Effector memory CD8-positive, alpha-beta T cell (primary cell): ENCODE measurements around the gene TYROBP.

ENCODE experiments used
- ATAC-seq: fragments of 150-1000 bp; cut with Tn5 transposase; replicated peaks from 2 replicates; pipeline ENCODE4 v1.10.0; 2021; ENCODE audit warnings: mild to moderate bottlenecking, moderate library complexity
- DNase-seq, 3 experiments: peaks; one replicate each; pipeline ENCODE4 v3.0.0; 2021
- H3K27ac Mint-ChIP-seq, 2 donors: one replicate each; pipeline ENCODE4 v1.8.0; 2022; ENCODE audit warnings: mild to moderate bottlenecking in 2 of 2, mixed read lengths in 2 of 2, moderate library complexity in 2 of 2
- H3K27me3 Mint-ChIP-seq, 2 donors: one replicate each; pipeline ENCODE4 v1.8.0; 2022; ENCODE audit warnings: mixed read lengths in 2 of 2
- H3K36me3 Mint-ChIP-seq: one replicate; pipeline ENCODE4 v1.8.0; 2022; ENCODE audit warnings: mild to moderate bottlenecking, moderate library complexity, mixed read lengths; ENCODE audit not compliant: insufficient read depth
- H3K4me1 Mint-ChIP-seq, 2 donors: one replicate each; pipeline ENCODE4 v1.8.0; 2022; ENCODE audit warnings: low read depth in 2 of 2, mixed read lengths in 2 of 2
- H3K4me3 Mint-ChIP-seq, 2 donors: one replicate each; pipeline ENCODE4 v1.8.0; 2022; ENCODE audit warnings: mild to moderate bottlenecking in 2 of 2, mixed read lengths in 2 of 2, moderate library complexity in 2 of 2
- H3K9me3 Mint-ChIP-seq, 2 donors: one replicate each; pipeline ENCODE4 v1.8.0; 2022; ENCODE audit warnings: mixed read lengths in 2 of 2

TYROBP gene

DNA sequence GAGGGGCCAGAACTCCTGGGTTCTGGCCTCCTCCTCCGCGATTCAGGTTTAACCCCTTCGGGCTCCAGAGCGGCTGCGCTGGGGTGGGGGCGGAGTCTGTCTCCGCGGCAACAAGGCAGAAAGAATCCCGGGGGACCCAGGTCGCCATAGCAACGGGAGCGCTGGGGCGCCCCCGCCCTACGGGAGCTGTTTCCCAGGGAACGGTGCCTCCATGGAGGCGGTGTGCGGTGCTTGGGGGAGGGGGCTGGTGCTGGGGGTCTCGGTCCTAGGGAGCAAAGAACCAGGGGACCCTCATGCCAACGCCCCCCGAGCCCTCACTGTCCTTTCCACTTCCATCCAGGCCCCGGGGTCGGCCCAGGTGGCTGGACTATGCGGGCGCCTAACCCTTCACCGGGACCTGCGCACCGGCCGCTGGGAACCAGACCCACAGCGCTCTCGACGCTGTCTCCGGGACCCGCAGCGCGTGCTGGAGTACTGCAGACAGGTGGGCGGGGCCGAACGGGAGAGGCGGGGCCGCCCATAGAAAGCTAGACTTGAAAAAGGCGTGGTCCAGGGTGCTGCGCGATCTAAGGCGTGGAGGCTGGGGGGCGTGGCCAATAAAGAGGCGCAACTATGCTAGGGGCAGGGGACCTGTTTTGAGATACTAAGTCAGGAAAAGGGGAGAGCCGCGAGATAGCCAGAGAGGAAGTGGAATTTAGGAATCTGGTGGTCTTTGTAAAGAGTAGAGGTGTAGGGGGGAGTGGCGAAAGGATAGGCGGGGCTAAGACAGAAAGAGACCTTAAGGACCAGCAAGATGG is 38.6 kb downstream of the TYROBP start:
- peaks cover 14% of the 10 kb centered on the region in 2 donors for H3K4me1 Mint-ChIP-seq
- peak; percentile 89 for ATAC-seq
- H3K27ac Mint-ChIP-seq, result peak overlapping the region in 1 of 2 donors; percentile 9
- peak overlapping the region; percentile 64 to 80 for H3K4me3 Mint-ChIP-seq
- DNase-seq, result peak; percentile 67 to 73 (median 67)
- peaks cover 3% of the 10 kb centered on the region for H3K36me3 Mint-ChIP-seq
- H3K27me3 Mint-ChIP-seq, result peaks cover 48 to 89% of the 10 kb centered on the region in 2 donors
- no peaks in the 10 kb centered on the region for H3K9me3 Mint-ChIP-seq

DNA sequence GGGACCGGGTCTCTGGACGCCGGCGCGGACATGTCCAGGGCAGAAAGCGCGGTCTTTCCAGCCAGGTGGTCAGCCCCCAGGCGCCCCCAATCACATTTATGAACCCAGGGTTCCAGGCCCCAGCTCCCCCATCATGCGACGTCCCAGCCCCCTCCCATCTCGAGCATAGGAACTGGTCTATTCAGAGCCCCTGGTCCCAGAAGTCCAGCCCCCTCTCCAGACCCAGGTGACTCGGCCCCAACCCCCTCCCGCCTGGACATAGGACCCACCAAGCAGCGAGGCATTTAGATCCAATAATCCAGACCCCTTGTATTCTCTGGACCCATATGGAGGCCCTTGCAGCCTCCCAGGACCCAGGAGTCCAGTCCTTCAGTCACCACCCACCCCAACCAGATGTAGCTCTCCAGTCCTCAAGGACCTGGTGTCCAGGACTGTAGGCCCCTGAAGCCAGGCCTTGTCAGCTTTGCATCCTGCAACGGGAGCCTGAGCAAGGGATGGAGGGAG is 39.2 kb downstream of the TYROBP start:
- Mint-ChIP-seq H3K4me1 (peaks cover 14% of the 10 kb centered on the region in 2 donors), H3K36me3 (peaks cover 3% of the 10 kb centered on the region), H3K4me3 (peak overlapping the region; percentile 64 to 80), H3K9me3 (no peaks in the 10 kb centered on the region), H3K27ac (no peak overlapping the region), H3K27me3 (peaks cover 48 to 89% of the 10 kb centered on the region in 2 donors)
- ATAC-seq (no peak), DNase-seq (no peak)

DNA sequence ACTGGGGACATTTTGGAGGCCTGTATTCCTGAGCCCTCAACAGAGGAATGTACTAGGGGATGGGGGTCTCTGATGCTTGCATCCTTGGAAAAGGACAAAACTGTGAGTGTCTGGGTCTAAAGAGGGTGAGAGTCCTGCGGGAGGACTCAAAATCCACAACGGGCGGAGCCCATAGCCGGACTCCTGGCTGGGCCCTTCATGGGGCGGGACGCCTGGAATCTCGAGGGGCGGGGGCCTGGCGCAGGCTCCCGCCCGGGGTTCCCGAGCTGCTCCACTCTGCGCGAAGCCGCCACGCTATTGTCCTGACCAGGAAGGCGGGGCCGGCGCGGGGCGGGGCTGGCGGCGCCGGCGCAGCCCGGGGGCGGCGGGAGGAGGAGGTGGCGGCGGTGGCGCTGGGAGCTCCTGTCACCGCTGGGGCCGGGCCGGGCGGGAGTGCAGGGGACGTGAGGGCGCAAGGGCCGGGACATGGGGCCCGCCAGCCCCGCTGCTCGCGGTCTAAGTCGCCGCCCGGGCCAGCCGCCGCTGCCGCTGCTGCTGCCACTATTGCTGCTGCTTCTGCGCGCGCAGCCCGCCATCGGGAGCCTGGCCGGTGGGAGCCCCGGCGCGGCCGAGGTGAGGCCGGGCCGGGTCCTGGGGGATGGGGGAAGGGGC is 39.8 kb downstream of the TYROBP start, which contains the start of gene APLP1:
Gene APLP1, plus strand, starts transcription at position 403 of the 651 bp plus-strand sequence. Its CDS starts 63 bp downstream, at position 466.
- no peaks in the 10 kb centered on the region for H3K9me3 Mint-ChIP-seq

DNA sequence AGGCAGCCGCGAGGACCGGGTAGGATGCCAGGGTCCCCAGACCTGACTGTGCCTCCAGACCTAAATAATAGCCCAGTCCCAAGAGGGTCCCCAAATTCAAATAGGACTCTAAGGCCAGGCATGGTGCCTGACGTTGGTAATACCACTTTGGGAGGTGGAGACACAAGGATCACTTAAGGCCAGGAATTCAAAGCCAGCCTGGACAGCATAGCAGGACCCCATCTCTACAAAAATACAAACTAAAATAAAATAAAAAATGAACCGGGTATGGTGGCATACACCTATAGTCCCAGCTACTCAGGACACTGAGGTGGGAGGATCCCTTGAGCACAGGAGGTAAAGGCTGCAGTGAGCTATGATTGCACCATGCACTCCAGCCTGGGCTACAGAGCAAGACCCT is 45.1 kb downstream of the TYROBP start:
- Mint-ChIP-seq H3K27me3 (peaks cover 49 to 95% of the 10 kb centered on the region in 2 donors), H3K4me1 (peaks cover 0 to 8% of the 10 kb centered on the region in 2 donors), H3K4me3 (no peak overlapping the region), H3K36me3 (no peaks in the 10 kb centered on the region), H3K27ac (no peak overlapping the region), H3K9me3 (no peaks in the 10 kb centered on the region)
- DNase-seq (no peak), ATAC-seq (no peak)

More for the DNA sequence above, 39.8 kb downstream of the TYROBP start, which contains the start of gene APLP1:
- Mint-ChIP-seq H3K4me3 (peak within 1 kb of the TSS; percentile 64 to 80), H3K4me1 (peaks cover 14% of the 10 kb centered on the region in 2 donors), H3K27me3 (peaks cover 48 to 86% of the 10 kb centered on the region in 2 donors), H3K36me3 (peaks cover 3% of the 10 kb centered on the region), H3K27ac (peak within 1 kb of the TSS in 1 of 2 donors; percentile 81)
- ATAC-seq (peak; percentile 79), DNase-seq (peak; percentile 52 to 62 (median 55))

DNA sequence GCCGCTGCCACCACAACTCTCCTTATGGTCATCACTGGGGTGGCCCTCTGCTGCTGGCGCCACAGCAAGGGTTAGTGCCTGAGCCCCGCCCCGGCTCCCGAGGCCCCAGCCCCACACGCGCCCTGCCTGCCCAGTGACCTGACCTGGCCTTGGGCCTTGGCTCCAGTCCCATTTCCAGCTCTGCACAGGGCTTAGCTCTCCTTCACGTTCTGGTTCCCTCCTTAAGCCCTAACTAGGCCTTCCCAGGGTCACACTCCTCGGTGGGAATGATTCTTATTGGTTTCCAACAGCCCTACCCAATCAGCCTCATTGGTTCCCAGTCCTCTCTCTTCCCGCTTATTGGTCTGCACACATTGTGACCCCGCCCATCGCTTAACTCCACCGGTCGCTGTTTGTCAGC is 45.6 kb downstream of the TYROBP start:
- H3K36me3 Mint-ChIP-seq, result no peaks in the 10 kb centered on the region
- no peak overlapping the region for H3K27ac Mint-ChIP-seq
- DNase-seq (no peak), ATAC-seq (no peak)
- no peaks in the 10 kb centered on the region for H3K9me3 Mint-ChIP-seq
- peaks cover 49 to 95% of the 10 kb centered on the region in 2 donors for H3K27me3 Mint-ChIP-seq
- no peak overlapping the region for H3K4me3 Mint-ChIP-seq
- peaks cover 0 to 7% of the 10 kb centered on the region in 2 donors for H3K4me1 Mint-ChIP-seq

DNA sequence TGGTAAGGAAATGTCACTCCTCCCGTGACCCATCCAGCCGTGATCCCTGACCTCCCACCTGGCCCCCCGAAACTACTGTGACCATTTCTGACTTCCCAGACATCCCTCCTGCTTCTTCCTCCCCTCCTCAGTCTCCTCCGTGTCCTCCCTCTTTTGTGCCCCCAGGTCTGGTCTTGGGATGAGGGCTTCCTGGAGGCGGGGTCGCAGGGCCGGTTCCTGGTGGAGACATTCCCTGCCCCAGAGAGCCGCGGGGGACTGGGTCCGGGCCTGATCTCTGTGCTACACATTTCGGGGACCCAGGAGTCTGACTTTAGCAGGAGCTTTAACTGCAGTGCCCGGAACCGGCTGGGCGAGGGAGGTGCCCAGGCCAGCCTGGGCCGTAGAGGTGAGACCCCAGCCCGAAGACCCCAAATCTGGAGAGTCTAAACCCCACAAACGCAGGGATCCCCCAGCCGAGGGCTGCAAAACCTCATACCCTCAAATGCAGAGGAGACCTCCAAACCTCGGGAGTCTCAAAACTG is 46.4 kb downstream of the TYROBP start:
- Mint-ChIP-seq H3K9me3 (no peaks in the 10 kb centered on the region), H3K4me3 (no peak overlapping the region), H3K27me3 (peaks cover 48 to 94% of the 10 kb centered on the region in 2 donors), H3K4me1 (peaks cover 5 to 10% of the 10 kb centered on the region in 2 donors), H3K36me3 (no peaks in the 10 kb centered on the region), H3K27ac (no peak overlapping the region)
- ATAC-seq (no peak), DNase-seq (no peak)

DNA sequence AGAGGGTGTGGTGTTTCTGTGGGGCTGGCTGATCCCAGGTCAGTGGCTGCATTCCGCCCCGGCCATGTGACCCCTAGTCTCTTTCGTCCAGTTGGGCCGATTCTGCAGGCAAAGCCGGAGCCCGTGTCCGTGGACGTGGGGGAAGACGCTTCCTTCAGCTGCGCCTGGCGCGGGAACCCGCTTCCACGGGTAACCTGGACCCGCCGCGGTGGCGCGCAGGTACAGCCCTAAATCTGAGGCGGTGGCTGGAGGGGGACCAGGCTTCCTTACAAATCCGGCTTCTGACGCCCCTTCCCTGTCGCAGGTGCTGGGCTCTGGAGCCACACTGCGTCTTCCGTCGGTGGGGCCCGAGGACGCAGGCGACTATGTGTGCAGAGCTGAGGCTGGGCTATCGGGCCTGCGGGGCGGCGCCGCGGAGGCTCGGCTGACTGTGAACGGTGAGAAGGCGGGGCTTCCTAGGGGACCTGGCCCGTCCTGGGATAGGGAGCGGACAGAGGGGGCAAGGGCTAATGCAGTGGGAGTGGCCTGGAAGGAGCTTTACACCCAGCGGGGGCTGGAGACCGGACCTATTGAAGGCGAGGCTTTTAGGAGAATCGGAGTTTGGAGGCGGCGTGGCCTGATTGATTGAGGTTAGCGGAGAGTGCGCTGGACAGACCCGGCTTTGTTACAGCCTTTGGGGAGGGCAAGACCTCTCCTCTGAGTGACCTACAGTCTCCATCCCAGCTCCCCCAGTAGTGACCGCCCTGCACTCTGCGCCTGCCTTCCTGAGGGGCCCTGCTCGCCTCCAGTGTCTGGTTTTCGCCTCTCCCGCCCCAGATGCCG is 47.1 kb downstream of the TYROBP start:
- ATAC-seq, result no peak
- H3K27me3 Mint-ChIP-seq, result peaks cover 42 to 87% of the 10 kb centered on the region in 2 donors
- H3K27ac Mint-ChIP-seq, result no peak overlapping the region
- DNase-seq, result no peak
- H3K9me3 Mint-ChIP-seq, result no peaks in the 10 kb centered on the region
- H3K4me3 Mint-ChIP-seq, result no peak overlapping the region
- no peaks in the 10 kb centered on the region for H3K36me3 Mint-ChIP-seq
- peaks cover 8 to 10% of the 10 kb centered on the region in 2 donors for H3K4me1 Mint-ChIP-seq

DNA sequence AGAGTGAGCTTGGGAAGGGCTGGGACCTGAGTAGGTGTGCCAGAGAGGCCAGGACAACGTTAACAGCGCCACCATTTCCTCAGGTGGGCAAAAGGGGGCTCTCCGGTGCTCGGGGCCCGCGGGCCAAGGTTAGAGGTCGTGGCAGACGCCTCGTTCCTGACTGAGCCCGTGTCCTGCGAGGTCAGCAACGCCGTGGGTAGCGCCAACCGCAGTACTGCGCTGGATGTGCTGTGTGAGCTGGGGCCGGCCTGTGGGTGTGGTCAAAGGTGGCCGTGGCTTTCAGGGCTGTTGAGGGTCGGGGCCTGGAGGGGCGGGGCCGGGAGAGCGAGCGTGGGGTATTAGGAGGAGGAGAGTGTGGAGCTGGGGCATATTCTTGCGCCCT is 47.7 kb downstream of the TYROBP start:
- Mint-ChIP-seq H3K4me3 (no peak overlapping the region), H3K27me3 (peaks cover 44 to 87% of the 10 kb centered on the region in 2 donors), H3K4me1 (peaks cover 8 to 10% of the 10 kb centered on the region in 2 donors), H3K36me3 (no peaks in the 10 kb centered on the region), H3K27ac (no peak overlapping the region), H3K9me3 (no peaks in the 10 kb centered on the region)
- no peak for ATAC-seq
- no peak for DNase-seq

DNA sequence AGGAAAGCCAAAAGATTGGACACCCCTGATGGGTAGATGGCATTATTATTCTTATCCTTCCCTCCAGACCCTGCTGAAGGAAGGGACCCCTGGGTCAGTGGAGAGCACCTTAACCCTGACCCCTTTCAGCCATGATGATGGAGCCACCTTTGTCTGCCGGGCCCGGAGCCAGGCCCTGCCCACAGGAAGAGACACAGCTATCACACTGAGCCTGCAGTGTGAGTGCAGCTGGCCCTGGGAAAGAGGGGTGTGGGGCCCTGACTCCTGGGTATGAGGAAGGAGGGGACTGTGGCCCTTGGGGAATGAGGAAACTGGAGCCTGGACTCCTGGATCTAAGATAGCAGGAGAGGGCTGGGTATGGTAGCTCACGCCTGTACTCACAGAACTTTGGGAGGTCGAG is 48.7 kb downstream of the TYROBP start:
- no peak for ATAC-seq
- H3K36me3 Mint-ChIP-seq, result no peaks in the 10 kb centered on the region
- H3K27ac Mint-ChIP-seq, result peak overlapping the region in 1 of 2 donors; percentile 82
- no peaks in the 10 kb centered on the region for H3K9me3 Mint-ChIP-seq
- H3K4me3 Mint-ChIP-seq, result no peak overlapping the region
- DNase-seq, result no peak
- H3K4me1 Mint-ChIP-seq, result peaks cover 8 to 10% of the 10 kb centered on the region in 2 donors
- H3K27me3 Mint-ChIP-seq, result peaks cover 48 to 87% of the 10 kb centered on the region in 2 donors

DNA sequence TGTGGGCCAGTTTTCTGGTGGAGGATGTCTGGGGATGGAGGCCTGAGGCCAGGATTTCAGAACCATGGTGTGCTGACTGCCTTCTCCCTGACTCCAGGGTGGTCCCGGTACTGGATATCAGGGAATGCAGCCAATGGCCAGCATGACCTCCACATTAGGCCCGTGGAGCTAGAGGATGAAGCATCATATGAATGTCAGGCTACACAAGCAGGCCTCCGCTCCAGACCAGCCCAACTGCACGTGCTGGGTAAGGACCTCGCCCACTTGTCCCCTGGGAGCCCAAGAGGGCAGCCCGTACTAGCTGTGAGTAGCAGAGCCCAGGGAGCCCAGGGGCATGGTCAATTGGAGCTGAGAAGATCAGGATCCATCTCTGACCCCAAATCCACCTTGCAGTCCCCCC is 49.8 kb downstream of the TYROBP start:
- no peak for DNase-seq
- Mint-ChIP-seq H3K9me3 (no peaks in the 10 kb centered on the region), H3K27ac (no peak overlapping the region), H3K27me3 (peaks cover 54 to 88% of the 10 kb centered on the region in 2 donors), H3K4me3 (peak overlapping the region in 1 of 2 donors; percentile 49), H3K36me3 (no peaks in the 10 kb centered on the region), H3K4me1 (peaks cover 8 to 10% of the 10 kb centered on the region in 2 donors)
- no peak for ATAC-seq

DNA sequence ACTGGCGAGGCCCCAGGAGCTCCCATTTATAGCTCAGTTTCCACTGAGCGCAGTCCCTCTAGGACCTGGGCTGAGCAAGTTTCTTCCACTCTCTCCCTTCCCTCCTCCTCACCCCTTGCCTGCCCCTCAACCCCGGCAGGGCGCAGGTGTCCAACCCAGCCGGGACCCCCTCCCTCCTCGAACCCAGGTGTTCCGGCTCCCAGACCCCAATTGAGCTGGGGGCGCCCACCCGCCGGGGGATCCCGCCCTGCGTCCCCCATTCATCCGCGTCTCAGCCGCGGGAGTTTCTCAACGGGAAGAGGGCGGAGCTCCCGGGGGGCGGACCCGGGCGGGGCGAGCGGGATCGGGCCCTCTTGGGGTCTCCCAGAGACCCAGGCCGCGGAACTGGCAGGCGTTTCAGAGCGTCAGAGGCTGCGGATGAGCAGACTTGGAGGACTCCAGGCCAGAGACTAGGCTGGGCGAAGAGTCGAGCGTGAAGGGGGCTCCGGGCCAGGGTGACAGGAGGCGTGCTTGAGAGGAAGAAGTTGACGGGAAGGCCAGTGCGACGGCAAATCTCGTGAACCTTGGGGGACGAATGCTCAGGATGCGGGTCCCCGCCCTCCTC is 51.4 kb downstream of the TYROBP start, which contains the start of gene KIRREL2:
Gene KIRREL2, plus strand, starts transcription at position 366 of the 604 bp plus-strand sequence. Its CDS starts 209 bp downstream, at position 575.
- Mint-ChIP-seq H3K36me3 (no peaks in the 10 kb centered on the region), H3K4me1 (peaks cover 8 to 10% of the 10 kb centered on the region in 2 donors), H3K27me3 (peaks cover 59 to 91% of the 10 kb centered on the region in 2 donors), H3K27ac (peak within 1 kb of the TSS; percentile 25 to 54), H3K4me3 (peak within 1 kb of the TSS; percentile 74 to 80), H3K9me3 (no peaks in the 10 kb centered on the region)
- ATAC-seq (peak; percentile 54), DNase-seq (no peak)
